GM19238 (cell line): ENCODE measurements around the gene TSPY8.
"Not testable (repeated sequence)": the region's sequence is repeated elsewhere in the genome, so short reads cannot be mapped to it uniquely, and the experiment has no call there.

Experiments
- DNase-seq: peaks from one replicate; pipeline ENCODE4 v3.0.0; 2011; ENCODE audit warnings: low spot score; ENCODE audit not compliant: insufficient read length

The TSPY8 gene

GRCh38 chrY:9357497-9357896, at the start of gene TSPY8:
TSS of gene TSPY8 (plus strand) at chrY:9357797. CDS start at chrY:9357843, 46 bp downstream.
- DNase-seq, result not testable (repeated sequence)

- DNase-seq, result no peak
Measured at GRCh38 chrY:9320996-9321395, 36.6 kb upstream of the TSPY8 start.

GRCh38 chrY:9337164-9337563, 20.4 kb upstream of the TSPY8 start, which contains the start of gene TSPY4:
TSS of gene TSPY4 (plus strand) at chrY:9337464. CDS start at chrY:9337510, 46 bp downstream.
- not testable (repeated sequence) for DNase-seq

GRCh38 chrY:9396527-9396926, 38.9 kb downstream of the TSPY8 start:
- DNase-seq, result not testable (repeated sequence)

- not testable (repeated sequence) for DNase-seq
Measured at GRCh38 chrY:9398121-9398520, 40.5 kb downstream of the TSPY8 start, which contains the start of gene TSPY3. TSS of gene TSPY3 (plus strand) at chrY:9398421. CDS start at chrY:9398467, 46 bp downstream.
